Measurements from ENCODE around the gene GPR26.

GPR26 gene

GRCh38 chr10:123665491-123666286 is 466 bp upstream of the GPR26 start:
- DNase-seq (ENCODE audit: low spot score in 2 of 2) = no peak
- in situ Hi-C loops (cut with MboI; ENCODE audit: low sequenced_read_pairs) = no loop called here
- H3K4me3 ChIP-seq = no peak overlapping the region
- H3K4me1 ChIP-seq = no peaks in the 10 kb centered on the region
- no peaks in the 10 kb centered on the region for H3K9me3 ChIP-seq
- H3K36me3 ChIP-seq (replicated peaks) = no peaks in the 10 kb centered on the region
- H3K27me3 ChIP-seq (ENCODE audit: low read depth) = no peaks in the 10 kb centered on the region

- Histone ChIP-seq H3K9me3 (no peaks in the 10 kb centered on the region), H3K27me3 (ENCODE audit: low read depth) (no peaks in the 10 kb centered on the region), H3K36me3 (replicated peaks) (no peaks in the 10 kb centered on the region), H3K4me1 (no peaks in the 10 kb centered on the region), H3K4me3 (no peak overlapping the region)
- in situ Hi-C loops (cut with MboI; ENCODE audit: low sequenced_read_pairs) = no loop called here
- no peak for DNase-seq (ENCODE audit: low spot score in 2 of 2)
Observed at GRCh38 chr10:123669886-123670285, 3.7 kb downstream of the GPR26 start.

DNA sequence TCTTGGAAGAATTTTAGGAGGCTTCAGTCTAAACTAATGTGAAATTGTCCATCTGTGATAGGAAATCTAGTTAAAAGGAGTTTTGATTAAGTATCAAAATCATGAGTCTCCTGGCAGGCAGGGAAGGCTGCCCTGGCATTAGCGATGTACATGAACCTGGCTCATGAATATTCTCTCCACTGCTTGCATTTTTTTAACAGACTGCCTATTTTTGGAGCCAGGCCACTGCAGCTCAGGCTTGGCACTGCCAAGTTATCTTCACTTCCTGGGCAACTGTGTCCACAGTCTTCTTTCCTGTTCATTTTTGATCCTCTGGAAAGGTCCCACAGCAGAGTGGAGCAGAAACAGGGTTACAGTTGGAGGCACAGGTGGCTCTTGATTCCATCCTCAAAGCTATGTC is 7.0 kb downstream of the GPR26 start:
- no peaks in the 10 kb centered on the region for H3K27me3 ChIP-seq (ENCODE audit: low read depth)
- H3K4me1 ChIP-seq = no peaks in the 10 kb centered on the region
- DNase-seq (ENCODE audit: low spot score in 2 of 2) = no peak
- H3K4me3 ChIP-seq = no peak overlapping the region
- H3K9me3 ChIP-seq = no peaks in the 10 kb centered on the region
- in situ Hi-C loops (cut with MboI; ENCODE audit: low sequenced_read_pairs) = no loop called here
- no peaks in the 10 kb centered on the region for H3K36me3 ChIP-seq (replicated peaks)

GRCh38 chr10:123674741-123675140 is 8.6 kb downstream of the GPR26 start:
- H3K9me3 ChIP-seq = no peaks in the 10 kb centered on the region
- no peak overlapping the region for H3K4me3 ChIP-seq
- in situ Hi-C loops (cut with MboI; ENCODE audit: low sequenced_read_pairs) = no loop called here
- no peaks in the 10 kb centered on the region for H3K27me3 ChIP-seq (ENCODE audit: low read depth)
- no peak for DNase-seq (ENCODE audit: low spot score in 2 of 2)
- H3K4me1 ChIP-seq = no peaks in the 10 kb centered on the region
- H3K36me3 ChIP-seq (replicated peaks) = no peaks in the 10 kb centered on the region

DNA sequence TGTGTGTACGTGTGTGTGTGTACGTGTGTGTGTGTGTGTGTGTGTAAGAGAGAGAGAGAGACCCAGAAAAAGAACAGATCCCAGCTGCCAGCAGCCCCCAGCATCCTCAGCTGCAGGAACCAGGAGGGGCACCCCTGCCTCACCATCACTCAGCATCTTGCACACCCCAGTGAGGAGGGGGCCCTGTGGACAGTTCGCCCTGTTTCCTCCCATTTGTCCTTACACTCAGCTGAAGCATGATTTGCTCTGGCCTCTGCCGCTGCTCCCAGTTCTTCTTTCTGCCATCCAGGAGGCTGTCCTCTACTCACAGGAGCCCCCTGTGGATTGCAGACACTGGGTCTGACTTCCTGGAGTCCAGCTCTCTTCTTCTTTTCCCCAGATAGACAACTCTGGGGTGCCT is 9.7 kb downstream of the GPR26 start:
- Histone ChIP-seq H3K4me1 (no peaks in the 10 kb centered on the region), H3K36me3 (replicated peaks) (no peaks in the 10 kb centered on the region), H3K27me3 (ENCODE audit: low read depth) (no peaks in the 10 kb centered on the region), H3K9me3 (no peaks in the 10 kb centered on the region), H3K4me3 (no peak overlapping the region)
- no peak for DNase-seq (ENCODE audit: low spot score in 2 of 2)
- in situ Hi-C loops (cut with MboI; ENCODE audit: low sequenced_read_pairs) = no loop called here

DNA sequence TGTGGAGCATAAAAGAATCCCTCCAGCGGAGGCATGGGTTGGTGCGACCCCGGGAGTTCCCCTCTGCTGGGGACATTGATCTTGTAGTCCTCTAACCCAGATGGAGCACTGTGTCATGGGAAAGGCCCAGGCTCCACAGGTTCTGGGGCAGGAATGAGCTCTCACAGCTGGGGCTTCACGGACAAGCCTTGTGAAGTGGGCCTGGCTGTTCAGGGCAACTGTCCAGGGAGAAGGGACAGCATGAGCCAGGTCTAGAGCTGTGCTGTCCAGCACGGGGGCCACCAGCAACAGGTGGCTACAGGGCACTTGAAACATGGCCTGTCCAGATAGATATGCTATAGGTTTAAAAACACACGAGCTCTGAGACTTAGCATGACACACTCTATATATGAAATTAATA is 11.4 kb downstream of the GPR26 start:
- H3K27me3 ChIP-seq (ENCODE audit: low read depth) = no peaks in the 10 kb centered on the region
- H3K4me3 ChIP-seq = no peak overlapping the region
- no peaks in the 10 kb centered on the region for H3K9me3 ChIP-seq
- H3K36me3 ChIP-seq (replicated peaks) = no peaks in the 10 kb centered on the region
- H3K4me1 ChIP-seq = no peaks in the 10 kb centered on the region
- in situ Hi-C loops (cut with MboI; ENCODE audit: low sequenced_read_pairs) = no loop called here
- DNase-seq (ENCODE audit: low spot score in 2 of 2) = no peak

- no peak for DNase-seq (ENCODE audit: low spot score in 2 of 2)
- no peaks in the 10 kb centered on the region for H3K9me3 ChIP-seq
- no peaks in the 10 kb centered on the region for H3K4me1 ChIP-seq
- no peak overlapping the region for H3K4me3 ChIP-seq
- H3K36me3 ChIP-seq (replicated peaks) = no peaks in the 10 kb centered on the region
- in situ Hi-C loops (cut with MboI; ENCODE audit: low sequenced_read_pairs) = no loop called here
- no peaks in the 10 kb centered on the region for H3K27me3 ChIP-seq (ENCODE audit: low read depth)
Observed at GRCh38 chr10:123678376-123678775, 12.2 kb downstream of the GPR26 start.

DNA sequence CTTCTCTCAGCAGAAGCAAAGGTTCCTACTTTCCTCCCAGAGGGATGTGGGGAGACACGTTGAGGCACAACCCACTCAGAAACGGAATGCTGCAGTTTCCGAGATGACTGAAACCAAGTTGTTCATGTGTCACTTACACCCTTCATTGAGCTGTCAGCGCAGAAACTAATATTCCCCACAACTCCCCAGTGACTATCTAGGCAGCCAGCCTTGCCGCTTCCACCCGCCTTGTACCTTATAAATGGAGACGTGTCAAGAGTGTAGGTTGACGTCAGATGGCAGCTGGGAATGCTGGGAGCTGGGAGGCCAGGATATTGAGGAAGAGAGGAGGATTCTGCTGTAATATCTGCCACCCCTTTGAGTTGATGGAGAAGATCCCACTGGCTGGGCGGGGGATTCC is 15.1 kb downstream of the GPR26 start:
- no peak for DNase-seq (ENCODE audit: low spot score in 2 of 2)
- no peaks in the 10 kb centered on the region for H3K27me3 ChIP-seq (ENCODE audit: low read depth)
- H3K4me1 ChIP-seq = no peaks in the 10 kb centered on the region
- H3K36me3 ChIP-seq (replicated peaks) = no peaks in the 10 kb centered on the region
- H3K9me3 ChIP-seq = no peaks in the 10 kb centered on the region
- in situ Hi-C loops (cut with MboI; ENCODE audit: low sequenced_read_pairs) = no loop called here
- H3K4me3 ChIP-seq = no peak overlapping the region

DNA sequence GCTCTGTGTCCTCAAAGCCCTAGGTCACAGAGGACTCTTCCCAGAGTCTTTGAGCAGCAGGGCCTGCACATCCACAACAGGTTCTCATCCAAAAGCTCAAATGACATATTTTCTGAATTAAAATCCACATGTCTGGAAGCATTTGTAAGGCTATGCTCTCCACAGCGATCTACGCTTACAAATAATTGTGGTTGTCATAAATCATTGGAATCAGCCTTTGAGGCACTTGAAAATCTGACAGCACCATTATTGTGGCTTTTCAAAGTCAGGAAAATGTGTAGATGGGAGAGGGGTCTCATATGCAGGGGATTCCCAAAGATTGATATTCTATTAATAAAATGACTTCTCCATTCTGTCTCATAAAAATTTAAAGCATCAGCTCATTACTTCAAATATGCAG is 16.3 kb downstream of the GPR26 start:
- no peak for DNase-seq (ENCODE audit: low spot score in 2 of 2)
- no peaks in the 10 kb centered on the region for H3K36me3 ChIP-seq (replicated peaks)
- H3K27me3 ChIP-seq (ENCODE audit: low read depth) = no peaks in the 10 kb centered on the region

DNA sequence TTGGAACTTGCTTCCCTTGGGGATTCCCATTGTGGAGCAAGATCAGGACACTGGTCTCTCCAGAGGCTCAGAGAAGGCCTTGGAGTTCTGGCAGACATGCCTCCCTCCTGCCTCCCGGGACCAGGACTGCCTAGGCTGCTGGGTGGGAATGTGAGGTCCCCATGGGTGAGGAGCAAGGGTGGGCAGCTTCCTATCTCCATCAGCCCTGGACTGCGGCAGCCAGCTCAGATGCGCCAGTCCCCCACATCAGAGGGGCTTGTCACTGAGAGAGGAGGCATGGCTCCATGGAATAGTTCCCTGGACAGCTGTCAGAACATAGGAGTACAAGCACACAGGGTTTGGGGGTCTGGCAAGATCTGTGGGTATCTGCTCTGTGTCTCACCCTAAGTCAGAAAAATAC is 17.3 kb downstream of the GPR26 start:
- Histone ChIP-seq H3K4me3 (no peak overlapping the region), H3K27me3 (ENCODE audit: low read depth) (no peaks in the 10 kb centered on the region), H3K4me1 (no peaks in the 10 kb centered on the region), H3K9me3 (no peaks in the 10 kb centered on the region), H3K36me3 (replicated peaks) (no peaks in the 10 kb centered on the region)
- in situ Hi-C loops (cut with MboI; ENCODE audit: low sequenced_read_pairs) = no loop called here
- no peak for DNase-seq (ENCODE audit: low spot score in 2 of 2)

More for the DNA sequence above, 16.3 kb downstream of the GPR26 start:
- in situ Hi-C loops (cut with MboI; ENCODE audit: low sequenced_read_pairs) = no loop called here
- Histone ChIP-seq H3K9me3 (no peaks in the 10 kb centered on the region), H3K4me1 (no peaks in the 10 kb centered on the region), H3K4me3 (no peak overlapping the region)

- no peak for DNase-seq (ENCODE audit: low spot score in 2 of 2)
- in situ Hi-C loops (cut with MboI; ENCODE audit: low sequenced_read_pairs) = no loop called here
- Histone ChIP-seq H3K27me3 (ENCODE audit: low read depth) (no peaks in the 10 kb centered on the region), H3K4me3 (no peak overlapping the region), H3K36me3 (replicated peaks) (no peaks in the 10 kb centered on the region), H3K4me1 (no peaks in the 10 kb centered on the region), H3K9me3 (no peaks in the 10 kb centered on the region)
Observed at GRCh38 chr10:123683865-123684264, 17.7 kb downstream of the GPR26 start.

DNA sequence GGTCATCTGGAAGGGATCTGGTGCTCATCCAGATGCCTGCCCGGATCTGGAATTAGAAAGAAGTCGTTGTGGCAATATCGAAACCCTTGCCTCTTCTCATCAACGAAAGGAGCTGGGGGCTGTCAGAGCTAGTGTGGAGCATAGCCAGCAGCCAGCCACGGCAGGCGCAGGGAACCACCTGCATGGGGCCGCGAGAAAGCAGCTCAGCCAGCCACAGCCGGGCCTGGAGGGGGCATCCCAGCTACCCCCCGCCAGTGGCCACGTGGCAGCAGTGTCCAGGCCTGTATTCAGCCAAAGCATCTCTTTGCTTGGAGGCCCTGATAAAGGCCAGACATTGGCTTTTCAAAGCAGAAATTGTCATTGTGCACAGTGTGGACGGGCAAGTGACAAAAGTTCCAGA is 19.1 kb downstream of the GPR26 start:
- Histone ChIP-seq H3K27me3 (ENCODE audit: low read depth) (no peaks in the 10 kb centered on the region), H3K9me3 (no peaks in the 10 kb centered on the region), H3K36me3 (replicated peaks) (no peaks in the 10 kb centered on the region), H3K4me3 (no peak overlapping the region), H3K4me1 (no peaks in the 10 kb centered on the region)
- in situ Hi-C loops (cut with MboI; ENCODE audit: low sequenced_read_pairs) = no loop called here
- no peak for DNase-seq (ENCODE audit: low spot score in 2 of 2)

DNA sequence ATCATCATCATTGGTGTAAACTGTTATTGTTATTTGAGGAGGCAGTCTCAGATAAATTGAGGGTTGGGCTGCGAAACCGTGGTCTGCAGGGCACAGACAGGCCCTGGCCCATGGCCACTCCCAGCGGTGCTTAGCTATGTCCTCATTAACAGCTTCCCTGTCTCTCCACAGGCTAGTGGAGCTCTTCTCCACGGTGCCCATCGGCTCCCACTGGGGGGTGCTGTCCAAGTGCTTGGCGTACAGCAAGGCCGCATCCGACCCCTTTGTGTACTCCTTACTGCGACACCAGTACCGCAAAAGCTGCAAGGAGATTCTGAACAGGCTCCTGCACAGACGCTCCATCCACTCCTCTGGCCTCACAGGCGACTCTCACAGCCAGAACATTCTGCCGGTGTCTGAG is 21.6 kb downstream of the GPR26 start:
- peak in 1 of 2 experiments; percentile 35 for DNase-seq (ENCODE audit: low spot score in 2 of 2)
- no peak overlapping the region for H3K4me3 ChIP-seq
- in situ Hi-C loops (cut with MboI; ENCODE audit: low sequenced_read_pairs) = no loop called here
- H3K4me1 ChIP-seq = no peaks in the 10 kb centered on the region
- H3K9me3 ChIP-seq = no peaks in the 10 kb centered on the region
- no peaks in the 10 kb centered on the region for H3K36me3 ChIP-seq (replicated peaks)
- no peaks in the 10 kb centered on the region for H3K27me3 ChIP-seq (ENCODE audit: low read depth)

- H3K4me3 ChIP-seq = no peak overlapping the region
- no peak for DNase-seq (ENCODE audit: low spot score in 2 of 2)
- H3K4me1 ChIP-seq = no peaks in the 10 kb centered on the region
- H3K27me3 ChIP-seq (ENCODE audit: low read depth) = no peaks in the 10 kb centered on the region
- no peaks in the 10 kb centered on the region for H3K36me3 ChIP-seq (replicated peaks)
- H3K9me3 ChIP-seq = no peaks in the 10 kb centered on the region
- in situ Hi-C loops (cut with MboI; ENCODE audit: low sequenced_read_pairs) = no loop called here
Observed at GRCh38 chr10:123689880-123690279, 23.7 kb downstream of the GPR26 start.

All from HAP-1 (cell line).